Measurements from ENCODE around the gene DECR2. TPM values are rescaled to one million over a fixed set of nuclear protein-coding genes. Genes with fewer than 3 reads are reported as not detected.

DECR2 gene
- total and polyA plus RNA-seq, 9 of the 15 experiments (the other 6 are each of a cell fraction or from before 2014, with no cell fraction given), result 1.0 to 31.9 (median 10.3) TPM

GRCh38 chr16:381012-381788 lies 20.5 kb upstream of the DECR2 start (continued):
- TF ChIP-seq SIN3A (IDR thresholded peaks at IDR 0.05; ENCODE audit: borderline replicate concordance in 2 of 2, control insufficient read depth in 1 of 2, low read depth in 2 of 2, low read length in 2 of 2), result peak in 1 of 2 experiments; percentile 23; a peak in 2 of 4 replicates
- no peak for TF ChIP-seq ZNF121 (CRISPR knock-in tag; conservative IDR thresholded peaks at IDR 0.05)
- no peak for TF ChIP-seq ZNF75A (CRISPR knock-in tag; IDR thresholded peaks at IDR 0.05)
- TF ChIP-seq EGR1 (conservative IDR thresholded peaks at IDR 0.05), result peak; percentile 42
- TF ChIP-seq RBM39 (optimal IDR thresholded peaks at IDR 0.05; ENCODE audit: low read depth, low read length), result no peak
- no peak for TF ChIP-seq JUN (IDR thresholded peaks at IDR 0.05; ENCODE audit: borderline replicate concordance, low read depth, low read length)
- no peak for TF ChIP-seq JUN (CRISPR knock-in tag; IDR thresholded peaks at IDR 0.05; ENCODE audit: borderline replicate concordance)
- no peak for TF ChIP-seq E2F5 (CRISPR knock-in tag; IDR thresholded peaks at IDR 0.05)
- no peak for TF ChIP-seq CTBP1 (IDR thresholded peaks at IDR 0.05; ENCODE audit: borderline replicate concordance)
- TF ChIP-seq ZNF445 (CRISPR knock-in tag; IDR thresholded peaks at IDR 0.05; ENCODE audit: low read depth), result no peak
- TF ChIP-seq E2F6 (IDR thresholded peaks at IDR 0.05; ENCODE audit: borderline replicate concordance in 1 of 2, extremely low read depth in 1 of 2, insufficient read depth in 1 of 2, insufficient read length in 1 of 2, low read depth in 1 of 2, low read length in 1 of 2, poor library complexity in 1 of 2, severe bottlenecking in 1 of 2), result peak in 1 of 2 experiments; percentile 60
- TF ChIP-seq SNAPC5 (CRISPR knock-in tag; IDR thresholded peaks at IDR 0.05), result no peak
- TF ChIP-seq ELK3 (CRISPR knock-in tag; IDR thresholded peaks at IDR 0.05), result no peak
- TF ChIP-seq CXXC5 (CRISPR knock-in tag; IDR thresholded peaks at IDR 0.05), result peak; percentile 10; the same call in 1 of the 2 replicates
- TF ChIP-seq SRSF9 (IDR thresholded peaks at IDR 0.05; ENCODE audit: borderline replicate concordance, low read depth, low read length), result no peak
- no peak for TF ChIP-seq IFI16 (CRISPR knock-in tag; IDR thresholded peaks at IDR 0.05)
- TF ChIP-seq SMAD4 (CRISPR knock-in tag; conservative IDR thresholded peaks at IDR 0.05), result no peak
- TF ChIP-seq RHOXF2B (CRISPR knock-in tag; conservative IDR thresholded peaks at IDR 0.05), result no peak
- TF ChIP-seq TFAP4 (CRISPR knock-in tag; IDR thresholded peaks at IDR 0.05; ENCODE audit: borderline replicate concordance), result peak; percentile 87
- no peak for TF ChIP-seq ARID3A (IDR thresholded peaks at IDR 0.05; ENCODE audit: borderline replicate concordance, low read depth, low read length)

All from K562 (cell line).